GM23338 (cell line): ENCODE measurements around the gene POLD4. TPM values are rescaled to one million over a fixed set of nuclear protein-coding genes. Genes with fewer than 3 reads are reported as not detected.

ENCODE experiments used
- ATAC-seq: fragments of 200-7000 bp; cut with Tn5 transposase; 3 replicates; pipeline ENCODE4 v1.9.1; 2020
- DNase-seq: peaks from one replicate; pipeline ENCODE4 v3.0.0-alpha.2; 2015; ENCODE audit warnings: low spot score
- H2AFZ ChIP-seq: fragments of 200-600 bp; sonication (generic); 2 replicates; pipeline ENCODE4 v1.8.0; 2016; ENCODE audit warnings: antibody characterized with exemption, mild to moderate bottlenecking, moderate library complexity
- H3F3A ChIP-seq: fragments of 200-600 bp; sonication (generic); replicated peaks from 2 replicates; pipeline ENCODE4 v1.8.0; 2017; ENCODE audit warnings: antibody characterized with exemption, mixed run types, low read depth
- H3K27ac ChIP-seq: fragments of 200-600 bp; sonication (generic); 2 replicates; pipeline ENCODE4 v1.6.1; 2016; ENCODE audit warnings: low read depth
- H3K27me3 ChIP-seq: fragments of 200-600 bp; sonication (generic); 2 replicates; pipeline ENCODE4 v1.8.0; 2016; ENCODE audit warnings: mild to moderate bottlenecking, mixed run types, moderate library complexity; ENCODE audit not compliant: insufficient read depth
- H3K36me3 ChIP-seq: fragments of 200-600 bp; sonication (generic); 2 replicates; pipeline ENCODE4 v1.8.0; 2016; ENCODE audit warnings: mild to moderate bottlenecking; ENCODE audit not compliant: insufficient read depth
- H3K4me1 ChIP-seq: fragments of 200-600 bp; sonication (generic); 2 replicates; pipeline ENCODE4 v1.8.0; 2016; ENCODE audit warnings: mild to moderate bottlenecking, moderate library complexity; ENCODE audit not compliant: insufficient read depth
- H3K4me2 ChIP-seq: fragments of 200-600 bp; sonication (generic); 2 replicates; pipeline ENCODE4 v1.7.1; 2017; ENCODE audit warnings: mixed run types
- H3K4me3 ChIP-seq: fragments of 200-600 bp; sonication (generic); 2 replicates; pipeline ENCODE4 v1.6.1; 2016; ENCODE audit warnings: mixed run types
- H3K79me2 ChIP-seq: fragments of 200-600 bp; sonication (generic); replicated peaks from 2 replicates; pipeline ENCODE4 v1.8.0; 2017; ENCODE audit warnings: mild to moderate bottlenecking; ENCODE audit not compliant: insufficient read depth
- H3K9me2 ChIP-seq: fragments of 200-600 bp; sonication (generic); 2 replicates; pipeline ENCODE4 v1.8.0; 2017; ENCODE audit not compliant: insufficient read depth
- H4K20me1 ChIP-seq: fragments of 200-600 bp; sonication (generic); replicated peaks from 2 replicates; pipeline ENCODE4 v1.8.0; 2017; ENCODE audit warnings: mild to moderate bottlenecking; ENCODE audit not compliant: insufficient read depth
- H3K27ac Mint-ChIP-seq: 2 replicates; pipeline ENCODE4 v1.8.0; 2020; ENCODE audit warnings: inconsistent platforms, mild to moderate bottlenecking, moderate library complexity, mixed read lengths
- H3K27me3 Mint-ChIP-seq: 3 replicates; pipeline ENCODE4 v1.8.0; 2022; ENCODE audit warnings: low read depth, mild to moderate bottlenecking, moderate library complexity, mixed read lengths, inconsistent platforms; ENCODE audit not compliant: insufficient read depth, poor library complexity
- H3K36me3 Mint-ChIP-seq: 3 replicates; pipeline ENCODE4 v1.8.0; 2021; ENCODE audit warnings: low read depth, mild to moderate bottlenecking, inconsistent platforms, moderate library complexity, mixed read lengths
- H3K4me1 Mint-ChIP-seq: 3 replicates; pipeline ENCODE4 v1.8.0; 2020; ENCODE audit warnings: mild to moderate bottlenecking, inconsistent platforms, mixed read lengths
- H3K4me3 Mint-ChIP-seq: 3 replicates; pipeline ENCODE4 v1.8.0; 2021; ENCODE audit warnings: moderate library complexity, mild to moderate bottlenecking, inconsistent platforms, mixed read lengths
- H3K9me3 Mint-ChIP-seq: 3 replicates; pipeline ENCODE4 v1.8.0; 2020; ENCODE audit warnings: moderate library complexity, mild to moderate bottlenecking, inconsistent platforms, mixed read lengths
- CTCF ChIP-seq, 2 experiments: fragments of 200-600 bp in 1 of 2; sonication (generic) in 1 of 2; conservative IDR thresholded peaks; 2 replicates each; pipeline versions ENCODE4 v1.5.1 to v1.6.1; 2016 to 2017; ENCODE audit warnings: antibody characterized with exemption in 2 of 2, low read depth in 2 of 2, mild to moderate bottlenecking in 2 of 2, moderate library complexity in 1 of 2
- EZH2 ChIP-seq: fragments of 200-600 bp; sonication (generic); IDR thresholded peaks from one replicate; pipeline ENCODE4 v1.8.0; 2017; ENCODE audit warnings: antibody characterized with exemption, mild to moderate bottlenecking, low read depth; ENCODE audit not compliant: unreplicated experiment
- POLR2AphosphoS5 ChIP-seq: IDR thresholded peaks from 2 replicates; pipeline ENCODE4 v1.6.1; 2016; ENCODE audit warnings: antibody characterized with exemption, low read depth
- REST ChIP-seq: IDR thresholded peaks from one replicate; pipeline ENCODE4 v1.6.1; 2018; ENCODE audit warnings: antibody characterized with exemption; ENCODE audit not compliant: unreplicated experiment
- STAT1 ChIP-seq: IDR thresholded peaks from one replicate; pipeline ENCODE4 v1.6.1; 2016; ENCODE audit warnings: antibody characterized with exemption; ENCODE audit not compliant: unreplicated experiment
- ZNF114 ChIP-seq: fragments of 250-450 bp; sonication (Bioruptor Pico); IDR thresholded peaks from 2 replicates; pipeline ENCODE4 v1.5.0; 2020; ENCODE audit warnings: mild to moderate bottlenecking, moderate library complexity
- polyA plus RNA-seq: library from polyadenylated mRNA; unstranded; fragments of >200 nt; fragmentation: Nextera tagmentation; extraction: Ambion mirVana; gene quantifications from 2 replicates; pipeline ENCODE4 v1.2.1, GENCODE V29; 2016
- total RNA-seq: library from RNA; depleted of rRNA; stranded (reverse); fragments of >200 nt; shearing (Covaris generic); gene quantifications from 2 replicates; pipeline ENCODE4 v1.2.3, GENCODE V29; 2014

Gene POLD4
- total and polyA plus RNA-seq, 2 experiments from 2014 or later: 16.2 to 23.0 TPM

- peak; percentile 1; the same call in 1 of the 3 replicates for ATAC-seq
- Histone ChIP-seq H3K4me3 (peak overlapping the region; percentile 72), H3F3A (peaks cover 4% of the 10 kb centered on the region; the same call in 1 of the 2 replicates), H3K27ac (no peak overlapping the region), H2AFZ (peak overlapping the region; percentile 80), H3K4me2 (peak overlapping the region; percentile 98), H3K36me3 (no peaks in the 10 kb centered on the region), H3K79me2 (no peaks in the 10 kb centered on the region), H4K20me1 (no peaks in the 10 kb centered on the region), H3K4me1 (peaks cover 39% of the 10 kb centered on the region), H3K27me3 (peaks cover 86% of the 10 kb centered on the region), H3K9me2 (no peaks in the 10 kb centered on the region)
- H3K4me1 Mint-ChIP-seq: peaks cover 54% of the 10 kb centered on the region
- peak overlapping the region; percentile 67; the same call in 1 of the 2 replicates for H3K27ac Mint-ChIP-seq
- peaks cover 46% of the 10 kb centered on the region for H3K27me3 Mint-ChIP-seq
- H3K36me3 Mint-ChIP-seq: no peaks in the 10 kb centered on the region
- TF ChIP-seq POLR2AphosphoS5 (no peak), REST (no peak), EZH2 (peak; percentile 16)
- no peaks in the 10 kb centered on the region for H3K9me3 Mint-ChIP-seq
- H3K4me3 Mint-ChIP-seq: peak overlapping the region; percentile 80
- no peak for DNase-seq
These were observed 21.4 kb upstream of the POLD4 start for GRCh38 chr11:67374571-67375281.

GRCh38 chr11:67373648-67374570 is 20.6 kb upstream of the POLD4 start:
- Mint-ChIP-seq H3K36me3 (no peaks in the 10 kb centered on the region; the same call in 2 of the 3 replicates), H3K4me1 (peaks cover 54% of the 10 kb centered on the region), H3K27me3 (peaks cover 51% of the 10 kb centered on the region), H3K4me3 (peak overlapping the region; percentile 80), H3K9me3 (no peaks in the 10 kb centered on the region), H3K27ac (peak overlapping the region; percentile 67; the same call in 1 of the 2 replicates)
- H3K4me3 ChIP-seq: peak overlapping the region; percentile 72
- DNase-seq: peak; percentile 86
- no peaks in the 10 kb centered on the region for H3K9me2 ChIP-seq
- H3K36me3 ChIP-seq: no peaks in the 10 kb centered on the region
- H2AFZ ChIP-seq: peak overlapping the region; percentile 80
- H3K27me3 ChIP-seq: peaks cover 93% of the 10 kb centered on the region
- peak; percentile 38 for TF ChIP-seq EZH2
- 0 out of 2 replicates have a peak, but pooled peaks have one; percentile 37 for TF ChIP-seq POLR2AphosphoS5
- TF ChIP-seq CTCF (conservative IDR thresholded peaks at IDR 0.05; ENCODE audit: low read depth in 2 of 2): peak; percentile 44 to 57
- TF ChIP-seq STAT1: no peak
- TF ChIP-seq ZNF114 (CRISPR knock-in tag): no peak
- no peaks in the 10 kb centered on the region for H4K20me1 ChIP-seq
- H3K4me2 ChIP-seq: peak overlapping the region; percentile 98
- peaks cover 4% of the 10 kb centered on the region; the same call in 1 of the 2 replicates for H3F3A ChIP-seq
- H3K27ac ChIP-seq: no peak overlapping the region
- peaks cover 42% of the 10 kb centered on the region for H3K4me1 ChIP-seq
- H3K79me2 ChIP-seq: no peaks in the 10 kb centered on the region
- peak; percentile 21 for ATAC-seq
